Measurements from ENCODE around the gene IL18BP. TPM values are rescaled to one million over a fixed set of nuclear protein-coding genes. Genes with fewer than 3 reads are reported as not detected.
A peak's percentile ranks its signal among the peaks of the same experiment; 100 is the strongest.

The IL18BP gene
- total and polyA plus RNA-seq, 9 of the 15 experiments (the other 6 are each of a cell fraction or from before 2014, with no cell fraction given): 0.34 to 9.4 (median 3.2) TPM

- peak overlapping the region; percentile 78; the same call in 2 of the 3 replicates for H3K27ac ChIP-seq (ENCODE audit: extremely low read depth, low read depth, low read length)
- 71% methylated on average over 6 of the region's 6 CpGs for WGBS (ENCODE audit: insufficient coverage, low coverage, missing lambda C conversion rate)
These were observed 41.2 kb downstream of the IL18BP start for GRCh38 chr11:72039856-72040401.

GRCh38 chr11:72040491-72041363 is 42.0 kb downstream of the IL18BP start:
- CTCF ChIA-PET (ENCODE audit: low intra/inter-chr PET ratio): no interaction called here
- no TSS peak for BruUV-seq (replicated peaks)
- peak overlapping the region; percentile 76 for H2AFZ ChIP-seq (ENCODE audit: low read depth, low read length)
- no peak for TF ChIP-seq ZHX1 (conservative IDR thresholded peaks at IDR 0.05; ENCODE audit: low read length)
- TF ChIP-seq U2AF2 (optimal IDR thresholded peaks at IDR 0.05; ENCODE audit: low read depth, low read length): no peak
- TF ChIP-seq TCFL5 (CRISPR knock-in tag; conservative IDR thresholded peaks at IDR 0.05): no peak
- no peak for TF ChIP-seq HDAC8 (tag; IDR thresholded peaks at IDR 0.05)
- peak in 1 of 3 experiments; percentile 60 for TF ChIP-seq YY1 (IDR thresholded peaks at IDR 0.05; ENCODE audit: borderline replicate concordance in 1 of 3, control insufficient read depth in 1 of 3, extremely low read depth in 1 of 3, insufficient read depth in 3 of 3, insufficient read length in 1 of 3, insufficient replicate concordance in 2 of 3, low read depth in 1 of 3, low read length in 2 of 3)
- TF ChIP-seq SMARCE1 (IDR thresholded peaks at IDR 0.05): no peak
- no peak for TF ChIP-seq ZNF212 (CRISPR knock-in tag; IDR thresholded peaks at IDR 0.05)
- TF ChIP-seq SRSF7 (optimal IDR thresholded peaks at IDR 0.05; ENCODE audit: low read depth, low read length): no peak

More at GRCh38 chr11:72039856-72040401, 41.2 kb downstream of the IL18BP start:
- FAIRE-seq (no peak), DNase-seq (ENCODE audit: extremely low read depth in 1 of 4, low spot score in 3 of 4) (no peak), ATAC-seq (no peak)
- peaks cover 3% of the 10 kb centered on the region for H3K9me1 ChIP-seq (ENCODE audit: control insufficient read depth, insufficient read depth, low read length)
- H3K79me2 ChIP-seq (ENCODE audit: control insufficient read depth, insufficient read depth, low read length): peaks cover 68% of the 10 kb centered on the region
- H2AFZ ChIP-seq (ENCODE audit: low read depth, low read length): no peak overlapping the region
- intact Hi-C loops (cut with micrococcal nuclease): loop anchor here (2.0 kb wide), 1 partner anchor 41 kb away; the partner anchor contains the start of genes LRRC51 and NUMA1
- H3K4me2 ChIP-seq (ENCODE audit: insufficient read depth, low read length): 0 out of 2 replicates have a peak overlapping the region, but pooled peaks have one; percentile 88
- peaks cover 26 to 30% of the 10 kb centered on the region in 2 experiments for H3K4me1 ChIP-seq (replicated peaks in 1 of 2; ENCODE audit: control insufficient read depth in 2 of 2, insufficient read depth in 2 of 2, low read length in 2 of 2)
- H3K27me3 ChIP-seq (ENCODE audit: control insufficient read depth in 2 of 2, insufficient read depth in 2 of 2, low read length in 2 of 2): no peaks in the 10 kb centered on the region
- POLR2A ChIA-PET: interaction anchor here (0.6 to 2.0 kb wide), 9 partner anchors 8 to 54 kb away, joined by 3 to 5 read pairs (median 3); no protein-coding TSS in a partner anchor
- peaks cover 16% of the 10 kb centered on the region for H3K36me3 ChIP-seq (ENCODE audit: control insufficient read depth, insufficient read depth, low read length)
- CTCF ChIA-PET (ENCODE audit: low intra/inter-chr PET ratio): no interaction called here
- in situ Hi-C loops (cut with MboI): no loop called here
- H3K9me3 ChIP-seq (replicated peaks; ENCODE audit: control insufficient read depth, insufficient read depth, low read depth, low read length): no peaks in the 10 kb centered on the region
- 0 out of 2 replicates have a peak, but pooled peaks cover 10% of the 10 kb centered on the region for H4K20me1 ChIP-seq (replicated peaks; ENCODE audit: control insufficient read depth, insufficient read depth, low read length)
- peak overlapping the region; percentile 43 to 71; a peak in 3 of 4 replicates for H3K9ac ChIP-seq (ENCODE audit: insufficient read depth in 1 of 2, low read depth in 2 of 2, low read length in 2 of 2)
- TF ChIP-seq TBL1XR1 (IDR thresholded peaks at IDR 0.05; ENCODE audit: low read length in 2 of 2) (no peak), ZNF695 (CRISPR knock-in tag; IDR thresholded peaks at IDR 0.05) (no peak), ZC3H8 (IDR thresholded peaks at IDR 0.05) (no peak), GATAD2A (IDR thresholded peaks at IDR 0.05) (no peak)
- no TSS peak for BruUV-seq (replicated peaks)
- H3K4me3 ChIP-seq: no peak overlapping the region

More at GRCh38 chr11:72040491-72041363, 42.0 kb downstream of the IL18BP start:
- FAIRE-seq (peak; percentile 82), ATAC-seq (peak; percentile 88), DNase-seq (ENCODE audit: extremely low read depth in 1 of 4, low spot score in 3 of 4) (peak; percentile 79 to 88 (median 82))
- intact Hi-C loops (cut with micrococcal nuclease): loop anchor here (2.0 kb wide), 1 partner anchor 40 kb away; the partner anchor contains the start of genes LRRC51 and NUMA1
- H3K27ac ChIP-seq (ENCODE audit: extremely low read depth, low read depth, low read length): peak overlapping the region; percentile 78
- H3K9ac ChIP-seq (ENCODE audit: insufficient read depth in 1 of 2, low read depth in 2 of 2, low read length in 2 of 2): peak overlapping the region; percentile 71 to 80
- in situ Hi-C loops (cut with MboI): no loop called here
- H3K9me1 ChIP-seq (ENCODE audit: control insufficient read depth, insufficient read depth, low read length): peaks cover 3% of the 10 kb centered on the region
- peaks cover 68% of the 10 kb centered on the region for H3K79me2 ChIP-seq (ENCODE audit: control insufficient read depth, insufficient read depth, low read length)
- H3K4me2 ChIP-seq (ENCODE audit: insufficient read depth, low read length): peak overlapping the region; percentile 88
- H3K4me3 ChIP-seq: peak overlapping the region; percentile 44
- no peaks in the 10 kb centered on the region for H3K9me3 ChIP-seq (replicated peaks; ENCODE audit: control insufficient read depth, insufficient read depth, low read depth, low read length)
- POLR2A ChIA-PET: interaction anchor here (0.6 to 2.0 kb wide), 9 partner anchors 8 to 97 kb away, joined by 3 to 5 read pairs (median 3); no protein-coding TSS in a partner anchor
- WGBS (ENCODE audit: insufficient coverage, low coverage, missing lambda C conversion rate): 6% methylated on average over 20 of the region's 23 CpGs
- peaks cover 10% of the 10 kb centered on the region for H3K36me3 ChIP-seq (ENCODE audit: control insufficient read depth, insufficient read depth, low read length)
- H3K4me1 ChIP-seq (replicated peaks in 1 of 2; ENCODE audit: control insufficient read depth in 2 of 2, insufficient read depth in 2 of 2, low read length in 2 of 2): peaks cover 26 to 30% of the 10 kb centered on the region in 2 experiments
- 0 out of 2 replicates have a peak, but pooled peaks cover 10% of the 10 kb centered on the region for H4K20me1 ChIP-seq (replicated peaks; ENCODE audit: control insufficient read depth, insufficient read depth, low read length)
- H3K27me3 ChIP-seq (ENCODE audit: control insufficient read depth in 2 of 2, insufficient read depth in 2 of 2, low read length in 2 of 2): no peaks in the 10 kb centered on the region
